HG03575 (cell line): Measurements from ENCODE around the gene SEC24C.
"Not testable (repeated sequence)": the region's sequence is repeated elsewhere in the genome, so short reads cannot be mapped to it uniquely, and the experiment has no call there.

Experiments used
- ATAC-seq: cut with Tn5 transposase; IDR thresholded peaks from one replicate; pipeline ENCODE4 v1.9.1; 2021; ENCODE audit not compliant: unreplicated experiment, insufficient number of reproducible peaks, low FRiP score; ENCODE audit errors: extremely low read depth

SEC24C gene

GRCh38 chr10:73786512-73786885 is 42.3 kb downstream of the SEC24C start:
- ATAC-seq: no peak

GRCh38 chr10:73787031-73787800 is 43.0 kb downstream of the SEC24C start:
- ATAC-seq: not testable (repeated sequence)

GRCh38 chr10:73788864-73789658 is 44.9 kb downstream of the SEC24C start:
- ATAC-seq: no peak

GRCh38 chr10:73789659-73790055 is 45.5 kb downstream of the SEC24C start:
- ATAC-seq: no peak

GRCh38 chr10:73790886-73791625 is 46.9 kb downstream of the SEC24C start:
- no peak for ATAC-seq

GRCh38 chr10:73791871-73792400 is 47.8 kb downstream of the SEC24C start:
- no peak for ATAC-seq

- no peak for ATAC-seq
Measured at GRCh38 chr10:73793456-73793855, 49.3 kb downstream of the SEC24C start.

- not testable (repeated sequence) for ATAC-seq
Measured at GRCh38 chr10:73795491-73795890, 51.3 kb downstream of the SEC24C start.

GRCh38 chr10:73796035-73796434 is 51.9 kb downstream of the SEC24C start:
- ATAC-seq: not testable (repeated sequence)

- ATAC-seq: no peak
Measured at GRCh38 chr10:73796766-73797165, 52.6 kb downstream of the SEC24C start.

- no peak for ATAC-seq
Measured at GRCh38 chr10:73797324-73798025, 53.3 kb downstream of the SEC24C start.

GRCh38 chr10:73798087-73798486 is 53.9 kb downstream of the SEC24C start:
- ATAC-seq: no peak

- no peak for ATAC-seq
Measured at GRCh38 chr10:73798927-73799560, 54.9 kb downstream of the SEC24C start.

GRCh38 chr10:73799899-73800559 is 55.9 kb downstream of the SEC24C start:
- no peak for ATAC-seq

GRCh38 chr10:73800560-73801252 is 56.5 kb downstream of the SEC24C start:
- no peak for ATAC-seq

GRCh38 chr10:73801253-73801590 is 57.0 kb downstream of the SEC24C start:
- ATAC-seq: no peak

- ATAC-seq: no peak
Measured at GRCh38 chr10:73802276-73802991, 58.3 kb downstream of the SEC24C start.
